PFSK-1 (cell line): ENCODE measurements around the gene PNPLA5.
A peak's percentile ranks its signal among the peaks of the same experiment; 100 is the strongest.

Source experiments
- FOXP2 ChIP-seq: optimal IDR thresholded peaks from 2 replicates; pipeline ENCODE3; 2011; ENCODE audit warnings: borderline replicate concordance, control low read depth, inconsistent platforms; ENCODE audit not compliant: insufficient read depth; ENCODE audit errors: extremely low read length, extremely low read depth
- POLR2AphosphoS5 ChIP-seq: IDR thresholded peaks from 2 replicates; pipeline ENCODE4 v1.6.1; 2012; ENCODE audit warnings: low read depth, mild to moderate bottlenecking, control low read depth, low read length, moderate library complexity
- REST ChIP-seq, 2 experiments: IDR thresholded peaks; 2 replicates each; pipeline versions ENCODE4 v1.6.1 to v1.8.0; 2011 to 2012; ENCODE audit warnings: low read depth in 2 of 2, low read length in 2 of 2, control low read depth in 1 of 2, inconsistent platforms in 1 of 2, mild to moderate bottlenecking in 1 of 2, moderate library complexity in 1 of 2; ENCODE audit not compliant: insufficient read depth in 1 of 2
- SIN3A ChIP-seq: IDR thresholded peaks from 2 replicates; pipeline ENCODE4 v1.6.1; 2012; ENCODE audit warnings: mild to moderate bottlenecking, low read length, moderate library complexity, borderline replicate concordance; ENCODE audit not compliant: insufficient read depth
- TAF1 ChIP-seq: IDR thresholded peaks from 2 replicates; pipeline ENCODE4 v1.6.1; 2012; ENCODE audit warnings: low read length, control low read depth, borderline replicate concordance; ENCODE audit not compliant: insufficient read depth

Gene PNPLA5

GRCh38 chr22:43909708-43910107 is 17.9 kb upstream of the PNPLA5 start:
- TF ChIP-seq REST (IDR thresholded peaks at IDR 0.05; ENCODE audit: insufficient read depth in 1 of 2, low read depth in 2 of 2, low read length in 2 of 2) (no peak), SIN3A (no peak), FOXP2 (no peak), POLR2AphosphoS5 (no peak), TAF1 (no peak)

DNA sequence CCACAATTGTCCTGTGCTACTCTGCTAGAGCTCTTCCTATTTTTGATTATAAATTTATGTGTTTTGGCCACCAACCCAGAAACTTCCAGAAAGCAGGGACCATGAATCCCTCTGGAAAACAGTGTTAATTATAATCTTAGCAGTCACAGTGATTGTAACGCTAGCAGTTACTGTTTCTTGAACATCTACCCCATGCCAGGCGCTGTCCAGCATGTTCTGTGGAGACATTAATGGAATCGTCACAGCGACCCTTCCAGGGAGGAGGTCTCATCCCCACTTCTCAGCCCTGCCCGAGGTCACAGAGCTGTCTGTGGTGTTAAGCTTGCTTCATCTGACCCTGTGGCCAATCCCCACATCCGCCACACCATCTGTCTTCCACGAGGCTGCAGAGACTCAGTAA is 13.9 kb upstream of the PNPLA5 start:
- TF ChIP-seq SIN3A (no peak), POLR2AphosphoS5 (no peak), TAF1 (no peak), REST (IDR thresholded peaks at IDR 0.05; ENCODE audit: insufficient read depth in 1 of 2, low read depth in 2 of 2, low read length in 2 of 2) (peak in 1 of 2 experiments; percentile 83; a peak in 2 of 4 replicates), FOXP2 (no peak)

- TF ChIP-seq REST (IDR thresholded peaks at IDR 0.05; ENCODE audit: insufficient read depth in 1 of 2, low read depth in 2 of 2, low read length in 2 of 2) (no peak), TAF1 (no peak), POLR2AphosphoS5 (no peak), FOXP2 (no peak)
Observed at GRCh38 chr22:43901976-43902643, 10.3 kb upstream of the PNPLA5 start.

GRCh38 chr22:43900206-43900605 is 8.4 kb upstream of the PNPLA5 start:
- no peak for TF ChIP-seq POLR2AphosphoS5
- TF ChIP-seq FOXP2: no peak

- TF ChIP-seq FOXP2: no peak
- TF ChIP-seq REST (IDR thresholded peaks at IDR 0.05; ENCODE audit: insufficient read depth in 1 of 2, low read depth in 2 of 2, low read length in 2 of 2): no peak
- TF ChIP-seq TAF1: no peak
Observed at GRCh38 chr22:43897751-43898261, 6.0 kb upstream of the PNPLA5 start.
